Measurements from ENCODE around the gene NKD2.

- TF ChIP-seq EZH2 (IDR thresholded peaks at IDR 0.05; ENCODE audit: insufficient read depth, poor library complexity, severe bottlenecking) (no peak), EZH2phosphoT487 (IDR thresholded peaks at IDR 0.05; ENCODE audit: insufficient read depth, low read depth) (no peak)
Observed at GRCh38 chr5:963310-963672, 45.3 kb upstream of the NKD2 start.
